ENCODE data around the gene FAM83B. TPM values are rescaled to one million over a fixed set of nuclear protein-coding genes. Genes with fewer than 3 reads are reported as not detected.

Gene FAM83B
- under 0.01 TPM in 1 of 2 replicates, not detected in the other for total RNA-seq

GRCh38 chr6:54846243-54846856 lies at the start of gene FAM83B:
TSS of gene FAM83B (plus strand) at chr6:54846771. CDS start at chr6:54870247, 23,476 bp downstream.

All from smooth muscle cell of trachea (primary cell).